Measurements from ENCODE around the gene FGF14.

FGF14 gene

DNA sequence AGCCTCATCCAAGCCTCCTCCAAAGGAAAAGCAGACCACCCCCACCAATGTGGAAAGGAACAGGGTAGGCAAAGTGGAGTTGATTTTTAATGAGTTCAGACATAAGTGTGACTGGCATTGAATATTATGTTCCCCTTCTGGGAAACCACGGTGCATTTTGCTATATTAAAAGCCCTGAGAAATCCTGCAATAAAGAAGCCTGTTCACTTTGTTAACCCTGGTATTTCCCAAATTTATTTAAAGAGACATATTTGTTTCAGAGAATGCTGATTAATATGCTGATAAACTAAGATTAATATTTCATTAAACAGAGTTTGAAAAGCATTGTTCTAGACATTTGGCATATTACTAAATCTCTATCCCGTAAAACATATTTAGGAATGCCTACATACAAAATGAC is 151.4 kb downstream of the FGF14 start:
- no peak overlapping the region for H3K4me3 ChIP-seq
- TF ChIP-seq, protein P1, sequence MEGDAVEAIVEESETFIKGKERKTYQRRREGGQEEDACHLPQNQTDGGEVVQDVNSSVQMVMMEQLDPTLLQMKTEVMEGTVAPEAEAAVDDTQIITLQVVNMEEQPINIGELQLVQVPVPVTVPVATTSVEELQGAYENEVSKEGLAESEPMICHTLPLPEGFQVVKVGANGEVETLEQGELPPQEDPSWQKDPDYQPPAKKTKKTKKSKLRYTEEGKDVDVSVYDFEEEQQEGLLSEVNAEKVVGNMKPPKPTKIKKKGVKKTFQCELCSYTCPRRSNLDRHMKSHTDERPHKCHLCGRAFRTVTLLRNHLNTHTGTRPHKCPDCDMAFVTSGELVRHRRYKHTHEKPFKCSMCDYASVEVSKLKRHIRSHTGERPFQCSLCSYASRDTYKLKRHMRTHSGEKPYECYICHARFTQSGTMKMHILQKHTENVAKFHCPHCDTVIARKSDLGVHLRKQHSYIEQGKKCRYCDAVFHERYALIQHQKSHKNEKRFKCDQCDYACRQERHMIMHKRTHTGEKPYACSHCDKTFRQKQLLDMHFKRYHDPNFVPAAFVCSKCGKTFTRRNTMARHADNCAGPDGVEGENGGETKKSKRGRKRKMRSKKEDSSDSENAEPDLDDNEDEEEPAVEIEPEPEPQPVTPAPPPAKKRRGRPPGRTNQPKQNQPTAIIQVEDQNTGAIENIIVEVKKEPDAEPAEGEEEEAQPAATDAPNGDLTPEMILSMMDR (IDR thresholded peaks at IDR 0.05) = no peak
- H3K27ac ChIP-seq = no peak overlapping the region
- DNase-seq (ENCODE audit: low spot score) = no peak

DNA sequence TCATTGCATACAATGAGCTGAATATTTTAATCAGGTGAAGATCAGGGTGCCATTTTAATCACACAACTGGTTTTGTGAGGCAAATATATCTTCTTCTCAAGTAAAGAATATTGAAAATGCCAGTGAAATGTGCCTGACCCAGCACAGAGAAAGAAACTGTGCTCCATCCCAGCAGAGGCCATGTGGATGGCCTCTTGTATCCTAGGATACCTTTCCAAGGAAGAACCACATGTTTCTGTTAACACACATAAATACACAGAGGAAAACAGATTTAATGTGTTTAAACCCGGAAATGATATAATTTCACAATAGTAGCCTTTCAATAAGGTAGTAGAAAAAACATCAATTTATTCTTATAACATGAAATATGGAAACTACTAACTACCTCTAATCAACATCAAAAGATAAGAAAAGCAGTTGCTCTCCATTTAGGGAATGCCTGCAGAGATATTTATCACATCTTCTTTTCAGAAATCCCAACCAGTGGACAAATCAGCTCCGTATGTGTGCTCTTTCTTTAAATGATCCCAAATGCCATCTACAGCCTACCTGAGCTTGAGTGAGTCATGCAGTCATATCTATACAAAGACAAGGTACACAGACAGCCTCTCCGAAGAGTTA is 157.1 kb downstream of the FGF14 start:
- DNase-seq (ENCODE audit: low spot score) = no peak
- TF ChIP-seq, protein P1 (IDR thresholded peaks at IDR 0.05) = no peak

DNA sequence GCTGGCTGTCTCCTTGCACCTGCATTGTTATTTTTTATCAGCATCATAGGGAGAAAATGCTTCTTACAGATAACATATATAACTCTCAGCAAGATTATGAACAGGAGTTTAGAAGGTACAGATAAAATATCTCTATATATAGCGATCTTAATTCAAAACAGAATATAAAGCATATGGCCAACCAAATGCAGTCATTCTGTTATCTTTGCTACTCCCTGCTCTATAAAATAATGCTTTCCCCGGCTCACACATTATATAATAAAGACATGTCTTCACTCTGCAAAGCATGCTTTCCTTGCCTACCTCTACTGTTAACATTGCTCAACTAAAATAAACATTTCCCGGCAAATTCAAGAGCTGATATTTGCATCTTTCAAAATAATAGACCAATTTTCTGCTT is 161.7 kb downstream of the FGF14 start:
- no peak for DNase-seq (ENCODE audit: low spot score)
- TF ChIP-seq, protein P1 (IDR thresholded peaks at IDR 0.05) = no peak
- H3K27ac ChIP-seq = no peak overlapping the region
- no peak overlapping the region for H3K4me3 ChIP-seq

More for the DNA sequence above, 157.1 kb downstream of the FGF14 start:
- Histone ChIP-seq H3K27ac (no peak overlapping the region), H3K4me3 (no peak overlapping the region)

DNA sequence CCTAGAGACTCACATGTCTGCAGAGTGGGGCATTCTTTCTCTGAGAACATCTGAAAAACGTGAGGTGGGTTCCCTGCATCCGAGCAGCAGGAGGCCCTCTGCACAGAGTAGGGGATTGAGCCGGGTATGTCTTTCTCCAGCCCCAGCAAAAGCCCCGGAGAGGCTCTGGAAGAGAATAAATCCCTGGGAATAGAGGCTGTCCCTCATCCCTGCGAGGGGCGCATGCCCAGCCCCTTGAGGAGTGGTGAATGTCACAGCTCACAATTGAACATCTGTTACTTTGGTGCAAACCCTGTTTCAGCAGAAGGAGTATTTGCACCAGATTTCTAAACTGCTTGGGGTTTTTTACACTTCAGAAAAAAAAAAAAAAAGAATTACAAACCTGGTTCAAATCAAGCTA is 164.6 kb downstream of the FGF14 start:
- Histone ChIP-seq H3K27ac (no peak overlapping the region), H3K4me3 (no peak overlapping the region)
- TF ChIP-seq, protein P1 (IDR thresholded peaks at IDR 0.05) = no peak
- DNase-seq (ENCODE audit: low spot score) = no peak

DNA sequence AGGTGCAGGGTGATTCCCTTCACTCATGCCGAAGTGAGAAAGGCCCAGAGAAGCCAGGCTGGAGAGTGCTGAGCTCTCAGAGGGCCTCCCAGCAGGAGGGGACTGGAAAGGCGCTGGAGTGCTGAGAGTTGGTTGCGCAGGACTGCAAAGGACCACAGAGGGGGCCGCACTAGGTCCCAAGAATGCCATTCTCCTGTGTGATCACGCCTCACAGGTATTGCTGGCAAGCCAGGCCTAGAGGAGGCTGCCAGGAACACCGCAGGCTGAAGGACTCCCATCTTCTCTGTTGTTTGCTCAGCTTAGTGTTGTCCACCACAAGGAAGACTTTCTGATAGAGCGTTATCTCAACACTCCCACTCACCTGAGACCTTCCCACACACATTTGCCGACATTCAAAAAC is 165.0 kb downstream of the FGF14 start:
- Histone ChIP-seq H3K27ac (no peak overlapping the region), H3K4me3 (no peak overlapping the region)
- TF ChIP-seq, protein P1 (IDR thresholded peaks at IDR 0.05) = no peak
- DNase-seq (ENCODE audit: low spot score) = no peak

DNA sequence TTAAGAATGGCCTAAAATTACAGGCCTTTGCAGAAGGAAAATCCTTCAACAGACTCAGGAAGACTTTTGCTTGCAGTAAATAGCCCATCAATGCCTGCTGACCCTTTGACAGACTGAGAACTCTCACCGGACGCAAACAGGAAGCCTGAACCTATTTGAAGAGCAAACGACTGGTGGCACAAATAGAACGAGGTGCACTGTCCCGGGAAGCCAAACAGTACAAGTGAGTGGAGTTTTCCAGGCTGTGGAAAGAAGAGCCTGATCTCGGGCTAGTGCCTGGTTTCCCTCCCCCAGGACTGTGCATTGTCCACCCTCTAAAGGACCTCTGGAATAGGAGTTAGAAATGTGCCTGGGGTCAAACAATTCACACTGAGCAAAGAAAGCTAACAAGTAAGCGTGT is 165.5 kb downstream of the FGF14 start:
- no peak for DNase-seq (ENCODE audit: low spot score)
- no peak overlapping the region for H3K27ac ChIP-seq
- TF ChIP-seq, protein P1 (IDR thresholded peaks at IDR 0.05) = no peak
- no peak overlapping the region for H3K4me3 ChIP-seq

DNA sequence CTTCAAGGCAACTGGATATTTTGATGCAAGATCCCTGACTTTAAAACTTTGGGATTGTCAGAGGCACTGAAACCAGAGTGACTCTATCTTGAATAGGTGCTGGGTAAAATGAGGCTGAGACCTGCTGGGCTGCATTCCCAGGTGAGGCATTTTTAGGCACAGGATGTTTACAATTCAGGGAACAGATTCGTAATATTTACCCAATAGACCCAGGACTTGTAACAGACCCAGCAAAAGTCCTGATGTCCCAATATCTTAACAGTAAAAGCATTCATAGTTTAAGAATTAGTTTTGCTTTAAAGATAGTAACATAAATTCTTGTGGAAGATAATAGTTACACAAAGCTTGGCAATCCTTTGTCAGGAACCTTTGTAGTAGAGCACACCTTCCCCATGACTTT is 166.2 kb downstream of the FGF14 start:
- no peak for DNase-seq (ENCODE audit: low spot score)
- H3K4me3 ChIP-seq = no peak overlapping the region
- TF ChIP-seq, protein P1 (IDR thresholded peaks at IDR 0.05) = no peak

More for the DNA sequence above, 166.2 kb downstream of the FGF14 start:
- no peak overlapping the region for H3K27ac ChIP-seq

Data from coronary artery (tissue), 2 donors.